HG02970 (cell line): ENCODE measurements around the gene FCSK.

ENCODE experiments used
- ATAC-seq: cut with Tn5 transposase; IDR thresholded peaks from one replicate; pipeline ENCODE4 v1.9.1; 2021; ENCODE audit warnings: mild to moderate bottlenecking, moderate library complexity, moderate number of reproducible peaks; ENCODE audit not compliant: unreplicated experiment, low FRiP score

Gene FCSK

GRCh38 chr16:70476272-70477020 is 22.1 kb downstream of the FCSK start:
- ATAC-seq = peak; percentile 66

GRCh38 chr16:70478169-70478568 is 23.8 kb downstream of the FCSK start:
- ATAC-seq = no peak

- no peak for ATAC-seq
These were observed 24.5 kb downstream of the FCSK start for GRCh38 chr16:70478912-70479341.

DNA sequence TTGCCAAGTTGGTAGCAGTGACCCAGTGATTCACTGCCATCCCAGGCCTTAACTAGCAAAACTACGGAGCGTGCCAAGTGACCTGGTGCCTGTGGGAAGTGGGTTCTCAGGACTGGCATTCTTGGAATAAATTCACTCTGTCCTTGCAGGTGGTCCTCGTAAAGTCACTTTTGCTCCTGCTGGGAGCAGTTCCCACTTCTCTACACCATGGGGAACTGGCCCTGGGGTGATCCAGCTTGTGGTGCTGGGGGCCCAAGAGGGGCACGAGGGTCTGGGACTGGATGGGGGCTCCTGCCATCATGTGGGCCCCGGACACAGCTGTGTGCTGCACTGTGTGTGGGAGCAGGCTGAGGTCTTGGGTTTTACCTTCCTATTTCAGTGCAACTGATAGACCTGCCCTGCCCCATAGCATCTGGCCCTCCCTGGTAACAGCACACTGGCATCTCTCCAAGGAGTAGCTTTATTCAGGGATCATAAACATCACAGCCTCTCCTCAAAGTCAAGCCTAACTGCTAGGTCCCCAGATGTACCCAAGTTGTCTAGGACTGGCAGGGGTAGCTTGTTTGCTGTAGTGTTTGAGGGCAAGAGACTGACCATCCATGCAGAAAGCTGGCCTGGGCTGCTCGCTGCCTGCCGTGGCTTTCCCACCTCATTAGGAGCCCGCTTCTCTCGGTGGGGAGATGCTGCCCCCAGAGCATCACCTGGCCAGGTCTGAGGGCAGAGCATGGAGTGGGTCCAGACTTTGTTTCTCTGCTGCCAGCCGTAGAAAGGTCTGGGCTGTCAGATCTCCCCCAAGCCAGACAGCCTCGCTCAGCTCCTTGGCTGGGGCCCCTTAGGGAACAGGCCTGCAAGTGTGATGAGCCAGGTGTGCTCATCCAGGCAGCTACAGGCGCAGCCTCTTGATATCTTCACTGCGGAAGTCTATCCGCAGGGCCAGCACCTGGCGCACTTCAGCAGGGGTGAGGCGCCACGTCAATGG is 26.0 kb downstream of the FCSK start:
- ATAC-seq = no peak

- ATAC-seq = no peak
These were observed 27.6 kb downstream of the FCSK start for GRCh38 chr16:70481929-70482536.

GRCh38 chr16:70482624-70483023 is 28.2 kb downstream of the FCSK start:
- no peak for ATAC-seq

DNA sequence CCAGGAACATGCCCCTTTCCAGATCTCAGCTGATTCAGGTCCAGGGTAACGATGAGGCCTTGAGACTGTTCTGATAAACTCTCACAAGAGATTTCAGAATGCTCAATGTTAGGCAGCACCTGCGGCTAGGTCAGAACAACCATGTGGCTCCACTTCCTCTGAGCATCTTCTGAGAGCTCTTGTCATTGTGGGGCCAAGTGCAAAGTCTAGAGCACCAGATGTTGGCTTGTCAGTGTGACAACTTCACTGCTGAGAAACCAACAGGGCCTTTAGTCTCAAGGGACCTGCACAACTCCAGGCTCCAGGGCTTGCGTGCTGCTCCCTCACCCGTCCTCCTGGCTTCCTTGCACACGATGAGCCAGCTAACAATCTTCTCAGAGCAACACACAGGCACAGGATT is 29.0 kb downstream of the FCSK start:
- ATAC-seq = no peak

DNA sequence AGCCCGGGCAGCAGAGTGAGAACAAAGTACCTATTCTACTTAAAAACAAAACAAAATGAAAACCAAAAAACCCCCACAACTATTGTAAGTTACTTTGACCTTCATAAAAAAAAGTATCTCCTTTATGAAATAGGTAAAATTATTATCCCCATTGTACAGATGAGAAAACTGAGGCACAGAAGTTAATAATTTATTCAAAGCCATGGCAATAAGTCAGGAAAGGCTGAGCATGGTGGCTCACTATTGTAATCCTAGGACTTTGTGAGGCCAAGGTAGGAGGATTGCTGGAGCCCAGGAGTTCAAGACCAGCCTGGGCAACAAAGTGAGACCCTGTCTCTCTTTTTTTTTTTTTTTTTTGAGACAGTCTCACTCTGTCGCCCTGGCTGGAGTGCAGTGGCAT is 30.5 kb downstream of the FCSK start:
- no peak for ATAC-seq

DNA sequence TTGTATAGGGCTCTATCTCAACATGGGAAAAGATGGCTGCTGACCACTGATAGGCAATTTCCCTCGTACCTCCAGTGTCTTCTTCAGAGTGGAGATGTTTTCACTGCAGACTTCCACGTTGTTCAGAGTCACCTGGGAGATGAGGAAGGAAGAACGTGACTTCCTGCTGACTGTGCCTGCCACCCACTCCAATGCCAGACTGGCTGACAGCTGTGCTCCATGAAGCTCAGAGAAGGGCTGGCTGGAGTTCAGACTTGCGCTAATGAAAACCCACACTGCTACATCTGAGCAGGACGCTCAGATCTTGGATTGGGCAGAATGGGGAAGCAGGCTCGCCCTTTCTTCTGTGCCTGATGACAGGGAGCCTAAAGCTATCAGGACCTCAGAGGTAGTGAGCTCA is 35.9 kb downstream of the FCSK start:
- no peak for ATAC-seq

DNA sequence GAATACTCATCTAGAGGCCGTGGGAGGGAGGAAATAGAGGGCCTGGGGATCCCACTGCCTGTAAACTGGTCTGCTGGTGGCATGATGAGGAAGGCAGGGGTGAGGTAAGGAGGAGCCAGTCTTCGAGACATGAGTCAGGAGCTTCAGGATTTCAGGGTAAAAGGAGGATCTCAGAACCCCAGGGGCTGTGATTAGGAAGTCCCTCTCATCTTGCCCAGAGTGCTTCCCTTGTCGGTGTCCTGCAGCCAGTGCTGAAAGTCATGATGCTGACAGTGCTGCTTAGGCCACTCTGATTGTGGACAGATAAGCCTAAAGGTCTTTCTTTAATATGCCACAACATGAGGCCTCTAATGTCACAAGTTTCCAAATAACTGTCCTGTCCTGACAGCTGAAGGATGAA is 39.4 kb downstream of the FCSK start:
- no peak for ATAC-seq

- no peak for ATAC-seq
These were observed 39.9 kb downstream of the FCSK start for GRCh38 chr16:70494202-70494770.

GRCh38 chr16:70494777-70495176 is 40.4 kb downstream of the FCSK start:
- ATAC-seq = no peak

DNA sequence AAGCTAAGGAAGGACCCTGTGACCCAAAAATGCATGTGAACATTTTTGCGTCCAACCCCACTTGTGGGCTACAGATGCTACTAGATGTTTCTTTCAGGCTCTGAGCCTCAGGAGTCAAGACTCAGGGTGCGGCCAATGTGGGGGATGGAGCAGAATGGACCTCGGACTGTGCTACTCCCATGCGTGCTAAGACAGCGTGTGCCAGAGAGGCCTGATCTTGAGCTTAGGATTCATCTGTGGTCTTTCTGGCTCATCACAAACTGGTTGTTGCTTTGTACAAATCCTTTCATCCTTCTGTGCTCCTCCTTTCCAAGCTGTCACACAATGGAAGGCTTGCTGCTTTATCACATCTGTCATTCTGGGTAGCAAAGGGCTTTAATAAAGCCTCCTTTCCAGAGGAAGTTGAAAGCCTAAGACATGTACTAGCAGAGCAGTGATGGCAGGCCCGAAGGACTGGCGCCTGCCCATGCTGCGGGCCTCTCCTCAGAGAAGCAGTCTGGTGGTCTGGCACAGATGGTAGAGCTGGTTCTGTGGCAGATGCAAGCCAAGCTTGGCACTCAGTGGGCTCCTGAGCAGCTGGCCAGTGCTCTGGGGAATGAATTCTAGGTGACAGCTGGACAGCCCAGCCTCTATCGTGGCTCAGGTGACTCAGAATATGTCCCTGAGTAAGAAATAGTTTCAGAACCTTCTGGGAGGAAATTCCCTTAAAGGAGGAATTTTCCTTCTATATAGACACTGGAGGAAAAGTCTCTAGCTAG is 41.2 kb downstream of the FCSK start:
- no peak for ATAC-seq

- no peak for ATAC-seq
These were observed 42.1 kb downstream of the FCSK start for GRCh38 chr16:70496513-70496912.

GRCh38 chr16:70508752-70509151 is 54.4 kb downstream of the FCSK start:
- no peak for ATAC-seq

DNA sequence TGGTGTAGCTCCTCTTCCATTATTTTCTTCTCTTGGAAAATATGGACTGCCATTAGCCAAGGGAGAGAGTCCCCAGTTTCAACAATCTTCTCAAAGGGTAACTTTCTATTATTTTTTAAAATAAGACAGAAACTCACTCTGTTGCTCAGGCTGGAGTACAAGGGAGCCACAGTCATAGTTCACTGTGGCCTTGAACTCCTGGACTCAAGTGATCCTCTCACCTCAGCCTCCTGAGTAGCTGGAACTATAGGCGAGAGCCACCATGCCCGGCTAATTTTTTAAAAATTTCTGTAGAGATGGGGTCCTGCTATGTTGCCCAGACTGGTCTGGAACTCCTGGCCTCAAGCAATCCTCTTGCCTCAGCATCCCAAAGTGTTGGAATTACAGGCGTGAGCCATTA is 55.8 kb downstream of the FCSK start:
- ATAC-seq = no peak

DNA sequence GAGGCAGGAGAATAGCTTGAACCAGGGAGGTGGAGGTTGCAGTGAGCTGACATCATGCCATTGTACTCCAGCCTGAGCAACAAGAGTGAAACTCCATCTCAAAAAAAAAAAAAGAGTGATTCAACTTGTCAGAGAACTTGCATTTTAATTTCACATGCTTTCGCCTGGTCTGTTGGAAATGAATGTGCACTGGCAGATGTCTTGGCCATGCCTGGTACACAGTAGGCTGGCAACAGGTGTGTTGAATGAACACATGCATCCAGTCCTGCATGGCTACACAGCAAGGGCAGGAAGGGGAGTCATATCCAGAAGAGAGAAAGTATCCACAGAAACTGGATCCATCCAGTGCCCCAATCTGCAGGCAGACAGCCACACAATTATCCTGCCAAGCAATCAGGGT is 57.4 kb downstream of the FCSK start:
- no peak for ATAC-seq

DNA sequence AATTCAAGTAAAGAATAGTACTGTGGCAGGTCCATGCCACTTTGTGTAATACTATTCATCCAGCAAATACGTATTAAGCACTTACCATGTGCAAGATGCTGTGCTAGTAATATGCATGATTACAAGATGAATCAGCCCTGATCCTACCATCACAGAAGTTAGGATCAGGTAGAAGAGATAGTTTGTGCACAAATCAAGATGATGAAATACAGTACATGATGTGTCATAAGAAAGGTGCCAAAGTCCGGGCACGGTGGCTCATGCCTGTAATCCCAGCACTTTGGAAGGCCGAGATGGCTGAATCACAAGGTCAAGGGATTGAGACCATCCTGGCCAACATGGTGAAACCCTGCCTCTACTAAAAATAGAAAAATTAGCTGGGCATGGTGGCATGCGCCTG is 58.1 kb downstream of the FCSK start:
- ATAC-seq = no peak

GRCh38 chr16:70520612-70521297 is 66.4 kb downstream of the FCSK start:
- no peak for ATAC-seq
